Measurements from ENCODE around the gene PDE6H.

Gene PDE6H

DNA sequence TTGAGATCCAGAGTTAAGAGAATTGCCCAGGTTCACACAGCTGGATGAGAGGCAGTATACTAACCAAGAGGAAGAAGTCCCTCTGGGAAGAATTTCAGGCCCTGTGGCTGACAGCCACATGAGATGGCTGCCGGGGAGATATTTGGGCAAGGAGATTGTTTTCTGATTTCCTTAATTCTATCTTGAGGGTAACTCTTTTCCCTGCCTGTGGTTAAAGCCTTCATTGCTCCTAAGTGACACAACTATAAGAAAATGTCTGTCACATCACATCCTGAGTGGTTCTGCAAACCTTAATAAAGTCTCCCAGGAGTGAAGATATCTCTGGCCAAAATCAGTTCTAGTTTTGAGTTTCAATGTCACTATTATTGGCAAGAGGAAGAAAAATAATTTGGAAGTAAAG is 21.0 kb upstream of the PDE6H start:
- DNase-seq (ENCODE audit: low read depth) = no peak

DNA sequence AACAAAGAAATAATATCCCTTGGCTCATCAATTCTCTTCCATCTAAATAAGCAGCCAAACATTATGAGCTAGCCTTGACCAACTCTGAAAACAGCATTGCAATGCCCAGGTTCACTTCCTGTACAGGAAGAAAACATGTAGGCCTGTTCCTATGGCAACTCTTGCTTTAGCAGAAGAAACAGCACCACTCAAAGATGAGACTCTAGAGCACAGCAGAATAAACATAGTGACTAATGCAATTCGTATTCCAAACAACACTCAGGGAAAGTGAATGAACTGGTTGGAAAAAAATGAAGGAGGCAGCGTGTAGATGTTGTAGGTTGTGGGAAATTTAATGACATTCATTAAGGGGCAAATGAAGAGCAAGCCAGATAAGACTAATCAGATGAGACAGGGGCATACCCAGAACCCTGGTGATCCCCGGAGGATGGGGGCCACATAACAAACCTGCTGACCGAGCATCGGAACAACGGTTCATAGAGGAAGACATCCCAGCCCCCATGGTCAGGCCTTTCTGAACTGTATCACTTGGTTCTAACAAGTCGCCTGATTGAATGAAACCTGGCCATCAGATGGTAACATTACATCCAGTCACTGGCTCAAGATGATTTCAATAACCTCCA is 20.4 kb upstream of the PDE6H start:
- DNase-seq (ENCODE audit: low read depth) = no peak

DNA sequence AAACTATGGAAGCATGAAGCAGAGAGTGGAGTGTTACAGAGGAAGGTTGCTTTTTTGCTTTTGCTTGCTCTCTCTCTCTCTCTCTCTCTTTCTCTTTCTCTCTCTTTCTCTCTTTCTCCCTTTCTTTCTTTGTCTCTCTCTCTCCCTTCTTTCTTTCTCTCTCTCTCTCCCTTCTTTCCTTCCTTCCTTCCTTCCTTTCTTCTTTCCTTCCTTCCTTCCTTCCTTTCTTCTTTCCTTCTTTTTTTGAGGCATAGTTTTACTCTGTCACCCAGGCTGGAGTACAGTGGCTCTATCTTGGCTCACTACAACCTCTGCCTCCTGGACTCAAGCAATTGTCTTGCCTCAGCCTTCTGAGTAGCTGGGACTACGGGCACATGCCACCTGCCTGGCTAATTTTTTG is 19.1 kb upstream of the PDE6H start:
- no peak for DNase-seq (ENCODE audit: low read depth)

DNA sequence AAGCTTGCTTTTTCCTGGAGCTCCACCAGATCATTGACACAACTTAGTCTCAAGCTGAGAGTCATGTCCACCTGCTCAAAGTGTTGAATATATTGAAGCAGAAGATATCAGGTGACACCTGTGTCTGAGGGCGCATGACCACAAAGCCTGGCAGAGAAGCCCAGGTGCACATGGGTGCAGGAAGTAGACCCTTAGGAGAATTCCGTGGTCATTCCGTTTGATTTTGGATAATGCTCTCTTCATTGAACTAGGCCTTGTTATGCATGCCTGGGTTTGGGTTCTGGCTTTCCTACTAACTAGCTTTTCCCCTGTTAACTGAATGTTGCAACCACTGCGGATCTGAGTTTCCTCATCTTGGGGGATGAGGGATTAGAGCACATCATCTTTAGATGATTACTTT is 18.6 kb upstream of the PDE6H start:
- DNase-seq (ENCODE audit: low read depth) = no peak

DNA sequence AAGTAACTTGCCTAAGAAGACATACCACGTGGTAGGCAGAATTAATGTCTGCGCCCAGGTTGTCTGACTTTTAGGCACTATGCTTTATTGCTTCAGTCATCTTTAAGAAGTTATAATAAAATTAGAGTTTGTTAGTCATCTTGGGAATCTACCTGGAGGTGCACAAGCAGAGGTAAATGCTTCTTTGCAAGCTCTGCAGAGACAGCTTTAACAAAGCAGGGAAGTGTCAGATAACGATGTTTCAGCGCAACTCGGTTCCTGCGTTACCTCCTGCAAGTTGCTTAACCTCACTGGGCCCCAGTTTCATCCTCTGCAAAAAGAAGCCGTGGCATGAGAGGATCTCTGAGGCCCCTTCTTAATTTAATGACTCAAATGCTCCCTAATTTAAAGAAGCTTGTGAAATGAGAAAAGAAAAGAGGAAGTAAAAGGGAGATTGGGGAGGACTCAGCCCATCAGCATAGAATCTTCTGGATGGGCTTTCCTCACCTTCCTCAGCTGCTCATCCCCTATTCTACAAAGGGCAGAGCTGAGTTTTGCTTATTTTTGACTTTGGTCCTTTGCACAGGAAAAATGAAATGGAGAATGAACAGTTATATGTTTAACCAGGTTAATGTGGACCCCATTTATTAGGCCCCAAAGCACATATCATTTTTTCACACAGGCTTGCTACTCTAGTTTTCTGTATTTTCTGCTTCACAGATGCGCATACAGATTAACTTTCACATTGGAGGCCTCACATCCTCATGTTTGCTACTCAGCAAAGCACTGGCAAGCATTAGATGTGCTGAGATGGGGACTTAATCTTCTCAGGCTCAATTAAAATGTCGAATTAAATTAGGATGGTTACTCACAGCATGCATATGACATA is 16.6 kb upstream of the PDE6H start:
- DNase-seq (ENCODE audit: low read depth) = no peak

DNA sequence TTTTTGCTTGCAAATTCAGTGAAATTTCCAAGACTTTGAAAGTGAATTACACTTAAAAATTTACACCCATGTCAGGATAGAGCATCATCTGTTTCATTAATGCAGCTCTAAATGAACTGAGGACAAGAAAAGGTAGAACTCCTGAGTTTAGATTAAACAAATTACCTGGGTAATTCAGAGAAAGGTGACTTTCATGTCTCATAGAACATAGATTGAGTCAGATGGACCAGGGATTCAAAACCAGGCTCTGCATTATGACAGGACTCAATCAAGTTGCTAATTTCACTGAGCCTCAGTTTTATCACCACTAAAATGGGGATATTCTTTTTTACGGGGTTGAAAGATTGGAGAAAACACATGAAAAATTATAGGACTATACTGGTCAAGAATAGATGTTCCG is 15.9 kb upstream of the PDE6H start:
- DNase-seq (ENCODE audit: low read depth) = no peak

DNA sequence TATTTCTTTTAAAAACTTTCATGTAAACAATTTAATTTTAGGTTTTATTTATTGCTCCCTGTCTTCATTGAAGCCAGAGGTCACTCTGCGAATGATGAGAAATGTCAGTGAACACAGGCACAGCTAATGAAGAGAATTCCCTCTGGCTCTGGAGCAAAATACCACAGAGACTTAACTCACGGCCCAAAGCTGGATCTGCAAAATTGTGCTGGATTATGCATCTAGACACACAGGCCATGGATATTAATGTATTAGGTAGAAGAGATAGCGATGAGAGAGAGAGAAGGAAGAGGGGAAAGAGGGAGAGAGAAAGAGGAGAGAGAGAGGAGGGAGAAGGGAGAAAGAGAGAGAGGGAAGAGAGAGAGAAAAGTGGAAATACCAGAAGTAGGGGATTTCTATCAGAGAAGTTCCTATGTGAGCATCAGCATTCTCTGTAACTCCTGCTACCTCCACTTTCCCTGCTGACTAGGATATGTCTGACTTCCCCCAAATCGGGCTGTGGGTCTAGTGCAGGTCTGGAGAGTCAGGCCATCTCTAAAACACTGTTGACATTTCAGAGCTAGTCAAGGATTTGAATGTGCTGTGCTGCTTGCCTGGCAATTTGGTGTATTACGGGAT is 15.2 kb upstream of the PDE6H start:
- DNase-seq (ENCODE audit: low read depth) = no peak

DNA sequence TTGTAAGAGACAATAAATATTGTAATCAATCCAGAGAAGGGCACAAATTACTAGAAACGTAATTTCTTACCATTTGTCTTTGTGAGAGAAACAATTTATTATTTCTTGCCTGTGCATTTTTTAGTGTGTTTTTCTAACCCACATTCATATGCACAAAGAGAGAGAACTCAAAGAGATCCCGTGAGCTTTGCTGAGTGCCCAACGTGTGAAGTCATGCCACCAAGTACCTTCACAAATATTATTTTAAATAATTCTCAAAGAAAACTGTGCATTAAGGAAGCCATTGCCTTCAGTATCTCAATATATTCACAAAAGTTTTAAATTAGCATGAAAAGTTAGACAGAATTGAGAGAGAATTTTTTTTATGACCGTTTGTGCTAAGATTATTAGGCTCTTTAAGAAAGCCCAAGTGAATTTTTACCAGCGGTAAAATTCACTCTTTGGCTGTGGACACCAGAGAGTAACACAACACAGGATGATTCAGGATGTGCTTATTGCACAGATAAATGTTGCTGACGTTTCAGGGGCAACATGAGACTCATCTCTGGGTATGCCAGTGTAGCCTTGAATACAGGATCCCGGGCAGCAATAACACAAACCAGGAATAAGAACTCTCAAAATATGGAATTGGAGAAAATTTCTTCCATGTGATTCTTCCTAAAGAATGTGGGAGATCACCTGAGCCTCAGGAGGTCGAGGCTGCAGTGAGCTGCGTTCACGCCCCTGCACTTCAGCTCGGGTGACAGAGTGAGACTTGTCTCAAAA is 14.3 kb upstream of the PDE6H start:
- DNase-seq (ENCODE audit: low read depth) = no peak

DNA sequence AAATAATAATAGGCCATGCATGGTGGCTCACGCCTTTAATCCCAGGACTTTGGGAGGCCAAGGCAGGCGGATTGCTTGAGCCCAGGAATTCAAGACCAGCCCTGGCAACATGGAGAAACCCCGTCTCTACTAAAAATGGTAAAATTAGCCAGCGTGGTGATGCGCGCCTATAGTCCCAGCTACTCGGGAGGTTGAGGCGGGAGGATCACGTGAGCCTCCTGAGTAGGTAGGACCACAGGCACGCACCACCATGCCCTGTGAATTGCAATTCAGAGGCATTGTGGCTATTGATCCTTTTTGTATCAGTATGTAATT is 13.8 kb upstream of the PDE6H start:
- DNase-seq (ENCODE audit: low read depth) = no peak

DNA sequence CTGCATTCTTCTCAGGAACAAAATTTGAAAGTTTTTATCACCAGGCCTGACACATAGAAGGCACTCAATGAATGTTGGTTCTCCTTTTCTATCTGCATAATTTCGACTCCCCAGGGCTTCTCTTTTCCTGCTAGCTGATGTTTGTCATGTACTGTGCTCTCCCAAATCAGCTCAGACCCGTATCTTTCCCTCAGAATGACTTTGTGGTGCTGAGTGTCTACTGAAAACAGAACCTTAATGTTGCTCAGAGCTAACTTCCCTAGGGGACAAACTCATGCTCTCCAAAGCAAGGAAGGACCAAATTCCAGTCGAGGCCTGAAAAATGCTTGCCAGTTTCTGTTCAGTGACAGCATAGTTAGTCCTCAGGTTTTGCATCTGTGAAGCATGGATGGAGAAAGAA is 13.4 kb upstream of the PDE6H start:
- DNase-seq (ENCODE audit: low read depth) = no peak

DNA sequence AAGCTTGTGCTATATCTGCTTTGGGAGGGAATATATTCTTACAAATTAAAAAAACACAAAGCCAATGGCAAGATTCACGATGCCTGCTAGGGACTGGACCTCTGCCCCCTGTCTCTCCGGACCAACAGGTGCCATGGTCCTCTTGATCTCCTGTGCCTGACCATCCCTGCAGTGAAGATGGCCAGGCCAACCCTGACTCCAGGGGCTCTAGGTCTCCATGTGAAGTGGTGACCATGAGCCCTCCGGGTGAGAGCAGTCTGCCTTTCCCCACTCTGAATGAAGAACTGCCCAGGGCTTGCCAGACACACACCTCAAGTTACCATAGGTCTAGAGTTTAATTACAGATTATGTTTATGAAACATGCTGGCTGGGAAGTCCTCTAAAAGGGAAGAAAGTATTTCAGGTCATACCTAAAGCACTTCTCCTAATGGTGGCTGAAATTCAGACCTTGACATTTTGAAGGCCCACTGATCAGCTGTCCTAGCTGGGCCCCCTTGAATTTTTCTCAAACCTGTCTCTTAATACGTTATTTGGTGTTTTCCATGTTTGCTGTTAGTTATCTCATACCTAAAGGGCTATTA is 12.8 kb upstream of the PDE6H start:
- DNase-seq (ENCODE audit: low read depth) = no peak

DNA sequence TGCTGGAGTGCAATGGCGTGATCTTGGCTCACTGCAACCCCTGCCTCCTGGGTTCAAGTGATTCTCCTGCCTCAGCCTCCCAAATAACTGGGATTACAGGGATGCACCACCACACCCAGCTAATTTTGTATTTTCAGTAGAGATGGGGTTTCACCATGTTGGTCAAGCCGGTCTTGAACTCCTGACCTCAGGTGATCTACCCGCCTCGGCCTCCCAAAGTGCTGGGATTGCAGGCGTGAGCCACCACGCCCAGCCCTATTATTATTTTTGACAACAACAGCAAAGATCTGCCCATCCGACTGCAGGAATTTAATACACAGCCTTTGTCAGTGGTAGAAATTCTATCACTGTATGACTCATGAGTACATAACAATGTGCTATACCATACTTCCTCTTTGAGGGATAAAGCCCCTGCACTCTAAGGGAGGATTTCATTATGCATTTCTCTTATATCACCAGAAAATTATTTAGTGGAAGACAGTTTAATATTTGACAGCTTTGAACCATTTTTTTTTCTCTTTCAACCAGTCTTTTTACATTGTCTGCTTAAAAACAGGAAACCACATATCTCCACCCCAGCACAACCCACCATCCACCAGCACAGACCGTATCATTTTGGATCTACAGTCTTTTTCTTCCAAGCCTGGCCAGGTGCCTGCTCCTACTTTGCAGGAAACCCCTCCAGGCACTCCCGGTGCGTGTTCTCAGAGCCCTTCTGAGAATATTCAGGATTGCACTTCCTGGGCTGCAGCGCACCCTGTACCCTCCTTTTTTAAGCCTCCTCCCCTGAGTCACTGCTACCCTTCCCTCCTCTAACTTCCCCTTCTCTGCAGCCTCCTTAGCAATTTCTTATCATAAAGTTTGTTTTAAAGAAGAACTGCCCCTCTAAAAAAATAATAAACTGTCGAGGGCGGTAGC is 12.0 kb upstream of the PDE6H start:
- no peak for DNase-seq (ENCODE audit: low read depth)

DNA sequence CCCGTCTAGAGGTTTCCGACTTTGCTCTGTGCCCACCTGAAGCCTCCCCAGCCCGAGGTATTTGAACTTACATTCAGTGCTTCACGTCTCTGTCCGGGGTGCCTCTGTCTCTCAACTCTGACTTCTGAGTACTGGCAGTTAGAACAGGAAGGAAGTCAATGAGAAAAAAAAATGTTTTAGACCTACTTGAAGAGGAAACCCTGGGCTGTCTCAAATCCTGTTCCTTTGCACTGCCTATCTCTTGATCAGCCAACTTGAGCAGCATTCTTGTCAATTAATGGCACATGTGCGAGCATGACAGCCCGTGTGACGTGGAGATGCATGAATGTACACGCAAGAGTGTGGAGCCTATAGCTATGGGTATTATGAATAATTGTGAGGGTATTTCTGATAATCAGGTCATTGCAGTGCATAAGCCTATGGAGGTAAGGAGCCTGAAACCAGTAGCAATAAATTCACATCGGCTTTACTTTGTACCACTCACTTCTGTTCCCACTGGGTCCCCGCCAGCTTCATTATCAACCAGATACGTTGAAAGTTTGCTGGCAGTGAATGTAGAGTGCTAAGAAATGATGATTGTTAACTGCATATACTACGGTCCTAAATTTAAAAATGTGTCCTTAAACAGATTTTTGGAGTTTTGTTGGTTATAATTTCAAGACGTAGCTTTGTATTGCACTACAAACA is 11.2 kb upstream of the PDE6H start, which contains the start of gene ARHGDIB:
Gene ARHGDIB, minus strand, starts transcription at position 136 of the 687 bp plus-strand sequence. CDS start 10,889 bp downstream, outside the sequence.
- peak; percentile 58 for DNase-seq (ENCODE audit: low read depth)

DNA sequence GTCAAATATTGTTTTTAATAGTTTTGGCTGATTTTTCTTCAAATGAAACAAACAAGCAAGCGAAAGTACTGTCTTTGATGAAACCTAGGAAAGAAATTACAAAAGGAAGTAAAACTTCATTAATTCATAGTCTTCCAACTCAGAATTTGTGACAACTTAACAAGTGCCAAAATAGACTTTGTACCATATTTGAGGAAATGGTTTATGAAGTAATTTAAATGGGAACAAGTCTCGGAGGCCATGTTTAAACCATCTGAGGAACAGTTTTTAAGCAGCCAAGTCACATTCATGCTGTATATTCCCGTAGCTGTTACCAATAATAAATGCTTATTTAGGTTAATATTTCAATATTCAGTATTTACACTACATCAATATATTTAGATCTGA is 10.7 kb upstream of the PDE6H start:
- no peak for DNase-seq (ENCODE audit: low read depth)

DNA sequence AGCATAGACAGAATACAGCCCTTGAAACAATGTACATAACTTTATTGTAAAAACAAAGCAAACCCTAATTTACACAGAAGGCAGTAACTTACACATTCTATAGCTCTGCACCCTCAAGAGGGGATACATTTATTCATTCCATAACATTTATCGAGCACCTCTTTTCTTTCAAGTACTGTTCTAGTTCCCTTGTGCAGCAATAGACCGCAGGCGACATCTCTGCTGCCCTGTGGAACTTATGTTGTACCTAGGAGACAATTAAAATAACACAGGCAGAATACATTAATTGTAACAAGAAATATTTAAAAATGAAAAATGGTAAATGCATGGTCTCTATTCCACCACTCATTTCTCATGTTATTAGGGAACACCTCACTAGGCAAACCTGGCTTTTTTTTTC is 10.0 kb upstream of the PDE6H start:
- no peak for DNase-seq (ENCODE audit: low read depth)

DNA sequence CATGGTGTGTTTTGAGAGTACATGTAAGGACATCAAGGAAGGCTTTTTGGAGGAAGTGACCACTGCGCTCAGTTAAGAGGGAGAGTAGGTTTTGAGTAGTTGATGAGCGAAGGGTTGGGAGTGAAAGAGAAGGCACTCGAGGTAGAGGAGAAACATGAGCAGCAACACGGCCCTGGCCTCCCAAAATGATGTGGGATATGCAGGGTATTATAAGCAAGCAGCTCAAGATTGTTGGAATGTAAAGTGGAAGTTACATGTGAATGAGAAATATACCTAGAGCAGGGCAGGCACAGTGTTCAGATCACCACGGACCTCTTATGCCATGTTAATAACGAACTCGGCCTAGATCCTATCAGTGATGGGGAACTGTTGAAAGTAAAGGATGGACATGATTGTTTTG is 9.3 kb upstream of the PDE6H start:
- no peak for DNase-seq (ENCODE audit: low read depth)

DNA sequence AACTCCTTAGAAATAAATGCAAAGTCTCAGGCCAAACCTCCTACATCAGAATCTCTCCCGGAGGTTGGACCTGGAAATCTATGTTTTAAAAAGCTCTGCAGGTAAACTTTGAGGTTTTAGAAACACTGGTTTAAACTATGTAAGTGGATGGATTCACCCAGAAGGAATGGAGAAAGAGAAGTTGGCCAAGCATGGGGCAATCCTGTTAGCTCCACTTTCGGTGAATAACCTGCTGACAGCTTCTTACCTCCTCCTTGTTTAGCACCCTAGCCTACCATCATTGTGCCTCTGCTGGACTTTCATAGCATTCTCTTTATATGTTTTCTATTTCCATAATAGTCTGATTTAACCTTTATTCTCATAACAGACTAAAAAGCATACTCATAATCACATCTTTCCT is 8.4 kb upstream of the PDE6H start:
- DNase-seq (ENCODE audit: low read depth) = no peak

DNA sequence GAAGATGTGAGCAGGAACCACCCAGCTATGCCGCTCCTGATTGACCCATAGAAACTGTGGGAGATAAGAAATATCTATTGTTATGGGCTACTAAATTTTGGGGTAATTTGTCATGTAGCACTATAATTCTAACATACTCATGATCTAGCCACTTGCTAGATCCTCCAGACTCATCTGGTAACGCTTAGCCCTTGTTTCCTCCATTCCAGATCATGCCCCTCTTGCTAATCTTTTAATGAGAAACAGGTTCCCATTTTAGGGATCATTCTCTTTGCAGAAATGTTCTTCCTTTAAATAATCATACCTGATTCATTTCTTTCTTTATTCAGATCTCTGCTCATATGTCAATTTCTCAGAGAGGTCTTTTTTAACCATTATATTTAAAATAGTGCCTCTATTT is 7.6 kb upstream of the PDE6H start:
- DNase-seq (ENCODE audit: low read depth) = no peak

DNA sequence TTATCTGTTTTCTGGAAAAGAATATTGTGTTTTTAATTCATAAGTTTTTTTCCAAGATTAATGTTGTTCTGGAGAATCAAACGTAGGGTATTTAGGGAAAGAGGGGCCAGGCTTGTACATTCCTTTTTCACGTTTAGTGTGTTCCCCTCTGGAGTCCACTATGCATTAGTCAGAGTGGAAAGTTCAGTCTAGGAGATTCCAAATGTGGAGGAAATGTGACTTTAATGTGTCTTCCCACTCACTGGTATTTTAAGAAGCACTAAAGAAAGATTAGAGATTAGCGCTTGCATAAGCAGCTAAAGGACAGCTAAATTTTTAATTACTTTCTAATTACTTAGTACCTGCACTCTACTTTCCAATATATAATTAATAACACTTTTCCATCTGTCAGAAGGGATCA is 4.4 kb upstream of the PDE6H start:
- DNase-seq (ENCODE audit: low read depth) = no peak

DNA sequence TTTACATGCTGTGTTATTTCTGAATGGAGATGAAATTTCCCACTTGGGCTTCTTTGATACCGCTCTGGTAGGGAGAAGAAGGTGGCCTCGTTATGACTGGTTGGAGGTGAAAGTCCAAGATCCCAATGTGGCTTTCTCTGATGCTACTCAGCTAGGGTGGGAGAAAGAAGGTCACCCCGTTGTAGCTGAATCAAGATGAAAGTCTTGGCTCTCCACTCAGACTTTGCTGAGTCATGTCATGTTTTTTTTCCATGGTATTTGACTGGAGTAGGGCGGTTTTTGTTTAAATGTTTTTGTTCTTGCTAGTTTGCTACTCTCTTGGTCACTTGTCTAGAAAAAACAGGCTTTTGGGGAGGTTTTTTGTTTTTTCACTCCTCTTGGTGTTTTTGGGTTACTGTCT is 2.4 kb upstream of the PDE6H start:
- DNase-seq (ENCODE audit: low read depth) = no peak

DNA sequence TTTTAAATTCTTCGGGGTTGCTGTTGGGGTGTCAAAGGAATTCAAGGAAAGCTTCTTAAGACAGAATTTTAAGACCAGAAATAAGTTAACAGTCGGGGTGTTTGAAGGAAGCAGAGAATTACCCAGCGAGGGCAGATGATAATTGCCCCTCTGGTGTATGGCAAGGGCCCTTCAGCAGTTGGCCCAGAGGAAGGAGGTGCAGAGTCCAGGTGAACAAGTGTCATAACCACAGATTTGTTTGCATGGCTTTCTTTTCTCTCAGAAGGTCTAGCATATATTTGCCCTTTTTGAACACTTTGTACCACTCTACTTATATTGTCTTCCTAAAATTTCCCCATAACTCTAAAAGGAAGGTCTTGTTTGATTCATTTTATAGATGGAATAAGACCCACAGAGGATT is 1.8 kb downstream of the PDE6H start:
- DNase-seq (ENCODE audit: low read depth) = no peak
